ENCODE data around the gene ENDOV.

The ENDOV gene

GRCh38 chr17:80418589-80418988, 3.6 kb downstream of the ENDOV start:
- Histone ChIP-seq H3K9ac (ENCODE audit: low read length) (no peak overlapping the region), H3K27me3 (ENCODE audit: control insufficient read depth in 1 of 2, insufficient read depth in 2 of 2, low read length in 2 of 2) (no peaks in the 10 kb centered on the region), H3K4me3 (ENCODE audit: low read depth in 1 of 2, low read length in 2 of 2) (no peak overlapping the region), H3K9me3 (ENCODE audit: low read length) (no peaks in the 10 kb centered on the region), H3K4me1 (ENCODE audit: insufficient read depth, low read length) (peaks cover 21% of the 10 kb centered on the region), H3K36me3 (ENCODE audit: insufficient read depth, low read length) (peaks cover 23% of the 10 kb centered on the region), H3K27ac (ENCODE audit: low read depth, low read length) (no peak overlapping the region)

- peaks cover 14% of the 10 kb centered on the region for H3K4me1 ChIP-seq (ENCODE audit: insufficient read depth, low read length)
- H3K9ac ChIP-seq (ENCODE audit: low read length): no peak overlapping the region
- H3K27me3 ChIP-seq (ENCODE audit: control insufficient read depth in 1 of 2, insufficient read depth in 2 of 2, low read length in 2 of 2): no peaks in the 10 kb centered on the region
- no peak overlapping the region for H3K27ac ChIP-seq (ENCODE audit: low read depth, low read length)
- no peaks in the 10 kb centered on the region for H3K9me3 ChIP-seq (ENCODE audit: low read length)
- no peak overlapping the region for H3K4me3 ChIP-seq (ENCODE audit: low read depth in 1 of 2, low read length in 2 of 2)
- peaks cover 23% of the 10 kb centered on the region for H3K36me3 ChIP-seq (ENCODE audit: insufficient read depth, low read length)
Measured at GRCh38 chr17:80419255-80419654, 4.3 kb downstream of the ENDOV start.

GRCh38 chr17:80421381-80422090, 6.6 kb downstream of the ENDOV start:
- H3K27ac ChIP-seq (ENCODE audit: low read depth, low read length): no peak overlapping the region
- H3K9me3 ChIP-seq (ENCODE audit: low read length): no peaks in the 10 kb centered on the region
- no peak overlapping the region for H3K9ac ChIP-seq (ENCODE audit: low read length)

GRCh38 chr17:80422276-80422675, 7.3 kb downstream of the ENDOV start:
- no peak overlapping the region for H3K27ac ChIP-seq (ENCODE audit: low read depth, low read length)
- H3K9me3 ChIP-seq (ENCODE audit: low read length): no peaks in the 10 kb centered on the region

More at GRCh38 chr17:80421381-80422090, 6.6 kb downstream of the ENDOV start:
- Histone ChIP-seq H3K4me3 (ENCODE audit: low read depth in 1 of 2, low read length in 2 of 2) (no peak overlapping the region), H3K36me3 (ENCODE audit: insufficient read depth, low read length) (peaks cover 23% of the 10 kb centered on the region), H3K4me1 (ENCODE audit: insufficient read depth, low read length) (peaks cover 5% of the 10 kb centered on the region), H3K27me3 (ENCODE audit: control insufficient read depth in 1 of 2, insufficient read depth in 2 of 2, low read length in 2 of 2) (no peaks in the 10 kb centered on the region)

GRCh38 chr17:80422981-80423380, 8.0 kb downstream of the ENDOV start:
- Histone ChIP-seq H3K4me3 (ENCODE audit: low read depth in 1 of 2, low read length in 2 of 2) (no peak overlapping the region), H3K27ac (ENCODE audit: low read depth, low read length) (no peak overlapping the region), H3K9ac (ENCODE audit: low read length) (no peak overlapping the region), H3K9me3 (ENCODE audit: low read length) (no peaks in the 10 kb centered on the region), H3K4me1 (ENCODE audit: insufficient read depth, low read length) (peaks cover 4% of the 10 kb centered on the region), H3K27me3 (ENCODE audit: control insufficient read depth in 1 of 2, insufficient read depth in 2 of 2, low read length in 2 of 2) (no peaks in the 10 kb centered on the region), H3K36me3 (ENCODE audit: insufficient read depth, low read length) (peaks cover 10% of the 10 kb centered on the region)

More at GRCh38 chr17:80422276-80422675, 7.3 kb downstream of the ENDOV start:
- no peaks in the 10 kb centered on the region for H3K27me3 ChIP-seq (ENCODE audit: control insufficient read depth in 1 of 2, insufficient read depth in 2 of 2, low read length in 2 of 2)
- H3K4me1 ChIP-seq (ENCODE audit: insufficient read depth, low read length): peaks cover 3% of the 10 kb centered on the region
- no peak overlapping the region for H3K4me3 ChIP-seq (ENCODE audit: low read depth in 1 of 2, low read length in 2 of 2)
- H3K9ac ChIP-seq (ENCODE audit: low read length): no peak overlapping the region
- peaks cover 17% of the 10 kb centered on the region for H3K36me3 ChIP-seq (ENCODE audit: insufficient read depth, low read length)

- Histone ChIP-seq H3K4me1 (ENCODE audit: insufficient read depth, low read length) (peaks cover 4% of the 10 kb centered on the region), H3K27me3 (ENCODE audit: control insufficient read depth in 1 of 2, insufficient read depth in 2 of 2, low read length in 2 of 2) (no peaks in the 10 kb centered on the region), H3K36me3 (ENCODE audit: insufficient read depth, low read length) (peaks cover 11% of the 10 kb centered on the region), H3K9me3 (ENCODE audit: low read length) (no peaks in the 10 kb centered on the region), H3K4me3 (ENCODE audit: low read depth in 1 of 2, low read length in 2 of 2) (no peak overlapping the region), H3K9ac (ENCODE audit: low read length) (no peak overlapping the region), H3K27ac (ENCODE audit: low read depth, low read length) (no peak overlapping the region)
Measured at GRCh38 chr17:80423536-80424225, 8.7 kb downstream of the ENDOV start.

GRCh38 chr17:80424261-80424660, 9.3 kb downstream of the ENDOV start:
- H3K4me3 ChIP-seq (ENCODE audit: low read depth in 1 of 2, low read length in 2 of 2): no peak overlapping the region
- no peak overlapping the region for H3K27ac ChIP-seq (ENCODE audit: low read depth, low read length)
- H3K9me3 ChIP-seq (ENCODE audit: low read length): no peaks in the 10 kb centered on the region
- H3K4me1 ChIP-seq (ENCODE audit: insufficient read depth, low read length): peaks cover 4% of the 10 kb centered on the region
- H3K36me3 ChIP-seq (ENCODE audit: insufficient read depth, low read length): peaks cover 17% of the 10 kb centered on the region
- H3K9ac ChIP-seq (ENCODE audit: low read length): no peak overlapping the region
- H3K27me3 ChIP-seq (ENCODE audit: control insufficient read depth in 1 of 2, insufficient read depth in 2 of 2, low read length in 2 of 2): no peaks in the 10 kb centered on the region

GRCh38 chr17:80424878-80425765, 10.2 kb downstream of the ENDOV start:
- H3K27me3 ChIP-seq (ENCODE audit: control insufficient read depth in 1 of 2, insufficient read depth in 2 of 2, low read length in 2 of 2): no peaks in the 10 kb centered on the region
- no peaks in the 10 kb centered on the region for H3K9me3 ChIP-seq (ENCODE audit: low read length)
- H3K36me3 ChIP-seq (ENCODE audit: insufficient read depth, low read length): peaks cover 21% of the 10 kb centered on the region
- no peak overlapping the region for H3K4me3 ChIP-seq (ENCODE audit: low read depth in 1 of 2, low read length in 2 of 2)
- H3K4me1 ChIP-seq (ENCODE audit: insufficient read depth, low read length): peaks cover 4% of the 10 kb centered on the region
- no peak overlapping the region for H3K9ac ChIP-seq (ENCODE audit: low read length)
- H3K27ac ChIP-seq (ENCODE audit: low read depth, low read length): no peak overlapping the region

GRCh38 chr17:80425835-80426426, 11.0 kb downstream of the ENDOV start:
- peaks cover 4% of the 10 kb centered on the region for H3K4me1 ChIP-seq (ENCODE audit: insufficient read depth, low read length)
- no peaks in the 10 kb centered on the region for H3K27me3 ChIP-seq (ENCODE audit: control insufficient read depth in 1 of 2, insufficient read depth in 2 of 2, low read length in 2 of 2)
- no peak overlapping the region for H3K4me3 ChIP-seq (ENCODE audit: low read depth in 1 of 2, low read length in 2 of 2)
- H3K9me3 ChIP-seq (ENCODE audit: low read length): no peaks in the 10 kb centered on the region
- no peak overlapping the region for H3K27ac ChIP-seq (ENCODE audit: low read depth, low read length)
- peaks cover 20% of the 10 kb centered on the region for H3K36me3 ChIP-seq (ENCODE audit: insufficient read depth, low read length)
- no peak overlapping the region for H3K9ac ChIP-seq (ENCODE audit: low read length)

GRCh38 chr17:80426671-80427326, 11.8 kb downstream of the ENDOV start:
- Histone ChIP-seq H3K27me3 (ENCODE audit: control insufficient read depth in 1 of 2, insufficient read depth in 2 of 2, low read length in 2 of 2) (no peaks in the 10 kb centered on the region), H3K4me1 (ENCODE audit: insufficient read depth, low read length) (peaks cover 4% of the 10 kb centered on the region), H3K36me3 (ENCODE audit: insufficient read depth, low read length) (peaks cover 20% of the 10 kb centered on the region), H3K9ac (ENCODE audit: low read length) (no peak overlapping the region), H3K27ac (ENCODE audit: low read depth, low read length) (no peak overlapping the region), H3K9me3 (ENCODE audit: low read length) (no peaks in the 10 kb centered on the region), H3K4me3 (ENCODE audit: low read depth in 1 of 2, low read length in 2 of 2) (no peak overlapping the region)
